OCI-LY7 (cell line): ENCODE measurements around the gene RCOR1. TPM values are rescaled to one million over a fixed set of nuclear protein-coding genes. Genes with fewer than 3 reads are reported as not detected.

ENCODE experiments used
- BruUV-seq: library from RNA; stranded (reverse); fragments of 400-500 nt; replicated peaks from 2 replicates; lab custom pipeline; 2021; lab: Mats Ljungman, UMichigan
- CTCF ChIA-PET: fragments of 300-600 bp; sonication (Branson Sonifier 250); formaldehyde crosslinking; loops from one replicate; lab custom pipeline; 2022; ENCODE audit warnings: antibody characterized with exemption; ENCODE audit not compliant: unreplicated experiment; lab: Charles Lee
- POLR2A ChIA-PET: fragments of 300-600 bp; sonication (Branson Sonifier 250); formaldehyde crosslinking; loops from one replicate; lab custom pipeline; 2022; ENCODE audit warnings: antibody characterized with exemption; lab: Charles Lee
- DNase-seq: peaks from one replicate; pipeline ENCODE4 v3.0.0-alpha.2; 2015; ENCODE audit warnings: low spot score
- H2AFZ ChIP-seq: fragments of 200-600 bp; sonication (generic), shearing (Covaris generic); 2 replicates; pipeline ENCODE4 v1.6.1; 2014; ENCODE audit warnings: mild to moderate bottlenecking, antibody characterized with exemption, low read length, moderate library complexity
- H3K27ac ChIP-seq: fragments of 200-600 bp; sonication (generic); 2 replicates; pipeline ENCODE4 v1.5.1; 2014; ENCODE audit warnings: mixed run types, low read depth, mild to moderate bottlenecking, moderate library complexity, low read length, inconsistent platforms; ENCODE audit not compliant: poor library complexity, severe bottlenecking
- H3K36me3 ChIP-seq: fragments of 200-600 bp; sonication (generic); 2 replicates; pipeline ENCODE4 v1.6.1; 2014; ENCODE audit warnings: mild to moderate bottlenecking, antibody characterized with exemption, low read length, moderate library complexity, mixed read lengths; ENCODE audit not compliant: insufficient read depth
- H3K4me1 ChIP-seq: fragments of 200-600 bp; sonication (generic); 2 replicates; pipeline ENCODE4 v1.5.1; 2014; ENCODE audit warnings: mild to moderate bottlenecking, low read length; ENCODE audit not compliant: insufficient read depth, poor library complexity, severe bottlenecking
- H3K4me2 ChIP-seq: fragments of 200-600 bp; sonication (generic); 2 replicates; pipeline ENCODE4 v1.6.1; 2014; ENCODE audit warnings: mild to moderate bottlenecking, low read length
- H3K4me3 ChIP-seq: fragments of 200-600 bp; sonication (generic); 2 replicates; pipeline ENCODE4 v1.5.1; 2014; ENCODE audit warnings: mild to moderate bottlenecking, low read depth, low read length; ENCODE audit not compliant: poor library complexity, severe bottlenecking
- H3K79me2 ChIP-seq: fragments of 200-600 bp; sonication (generic); 2 replicates; pipeline ENCODE4 v1.6.1; 2016; ENCODE audit warnings: low read depth, mild to moderate bottlenecking, low read length, moderate library complexity, mixed read lengths; ENCODE audit not compliant: insufficient read depth
- H3K9me2 ChIP-seq: fragments of 200-600 bp; sonication (generic); 2 replicates; pipeline ENCODE4 v1.6.1; 2016; ENCODE audit warnings: mild to moderate bottlenecking, low read length, mixed read lengths; ENCODE audit not compliant: insufficient read depth
- H3K9me3 ChIP-seq: fragments of 200-600 bp; sonication (generic); 2 replicates; pipeline ENCODE4 v1.6.1; 2014; ENCODE audit warnings: mild to moderate bottlenecking, mixed run types, low read length, mixed read lengths
- H4K20me1 ChIP-seq: fragments of 200-600 bp; sonication (generic); 2 replicates; pipeline ENCODE4 v1.6.1; 2014; ENCODE audit warnings: mild to moderate bottlenecking, antibody characterized with exemption, low read length, moderate library complexity, mixed read lengths; ENCODE audit not compliant: insufficient read depth
- CTCF ChIP-seq: fragments of 200-600 bp; sonication (generic); conservative IDR thresholded peaks from 2 replicates; pipeline ENCODE4 v1.5.1; 2014; ENCODE audit warnings: mild to moderate bottlenecking, antibody characterized with exemption, low read length, moderate library complexity, mixed read lengths
- EZH2phosphoT487 ChIP-seq: fragments of 200-600 bp; sonication (generic); IDR thresholded peaks from 2 replicates; pipeline ENCODE4 v1.6.1; 2018; ENCODE audit warnings: low read depth, borderline replicate concordance, mild to moderate bottlenecking, mixed run types, antibody characterized with exemption, low read length, moderate library complexity, mixed read lengths
- intact Hi-C: fragments of 100-400 bp; cut with micrococcal nuclease; formaldehyde crosslinking; loops from one replicate; pipeline ENCODE4 v1.10.0; 2022; ENCODE audit not compliant: unreplicated experiment
- total RNA-seq, 2 experiments: library from RNA; depleted of rRNA in 1 of 2; stranded (reverse); fragments of >200 nt in 1 of 2; shearing (Covaris generic) in 1 of 2; gene quantifications; 2 replicates each; pipeline ENCODE4 v1.2.3, GENCODE V29; 2014 to 2022

Gene RCOR1
- total RNA-seq, 2 experiments from 2014 or later: 12.1 to 30.2 TPM

- H3K79me2 ChIP-seq: no peaks in the 10 kb centered on the region
- no peaks in the 10 kb centered on the region for H3K9me2 ChIP-seq
- TF ChIP-seq EZH2phosphoT487: no peak
- no peak for TF ChIP-seq CTCF
- ChIA-PET POLR2A (interaction anchor here (1.7 kb wide), 1 partner anchor 10 kb away, joined by 4 read pairs; no protein-coding TSS in a partner anchor), CTCF (interaction anchor here (0.5 kb wide), 1 partner anchor 16 kb away, joined by 4 read pairs; no protein-coding TSS in a partner anchor)
- no peaks in the 10 kb centered on the region for H4K20me1 ChIP-seq
- intact Hi-C loops: no loop called here
- no peak for DNase-seq
- H3K4me3 ChIP-seq: no peak overlapping the region
- no peaks in the 10 kb centered on the region for H3K4me1 ChIP-seq
- no peaks in the 10 kb centered on the region for H3K9me3 ChIP-seq
- H3K27ac ChIP-seq: no peak overlapping the region
- BruUV-seq: no TSS peak
- H3K36me3 ChIP-seq: peaks cover 31% of the 10 kb centered on the region; the same call in 1 of the 2 replicates
- H3K4me2 ChIP-seq: no peak overlapping the region
- H2AFZ ChIP-seq: no peak overlapping the region
These were observed 138.8 kb downstream of the RCOR1 start for GRCh38 chr14:102731101-102731870.

- Histone ChIP-seq H3K36me3 (peaks cover 23% of the 10 kb centered on the region; the same call in 1 of the 2 replicates), H3K4me1 (no peaks in the 10 kb centered on the region), H3K79me2 (no peaks in the 10 kb centered on the region), H2AFZ (no peak overlapping the region), H3K9me2 (no peaks in the 10 kb centered on the region), H3K27ac (no peak overlapping the region), H3K4me3 (no peak overlapping the region), H4K20me1 (no peaks in the 10 kb centered on the region), H3K4me2 (no peak overlapping the region), H3K9me3 (no peaks in the 10 kb centered on the region)
- intact Hi-C loops: no loop called here
- DNase-seq: no peak
- TF ChIP-seq CTCF: no peak
- no peak for TF ChIP-seq EZH2phosphoT487
- ChIA-PET POLR2A (interaction anchor here (0.6 to 0.8 kb wide), 6 partner anchors 20 to 864 kb away, joined by 3 to 6 read pairs (median 3); no protein-coding TSS in a partner anchor), CTCF (interaction anchor here (0.5 kb wide), 1 partner anchor 16 kb away, joined by 4 read pairs; no protein-coding TSS in a partner anchor)
- BruUV-seq: no TSS peak
These were observed 139.7 kb downstream of the RCOR1 start for GRCh38 chr14:102731871-102732800.
